Measurements from ENCODE around the gene CFAP100.

CFAP100 gene

DNA sequence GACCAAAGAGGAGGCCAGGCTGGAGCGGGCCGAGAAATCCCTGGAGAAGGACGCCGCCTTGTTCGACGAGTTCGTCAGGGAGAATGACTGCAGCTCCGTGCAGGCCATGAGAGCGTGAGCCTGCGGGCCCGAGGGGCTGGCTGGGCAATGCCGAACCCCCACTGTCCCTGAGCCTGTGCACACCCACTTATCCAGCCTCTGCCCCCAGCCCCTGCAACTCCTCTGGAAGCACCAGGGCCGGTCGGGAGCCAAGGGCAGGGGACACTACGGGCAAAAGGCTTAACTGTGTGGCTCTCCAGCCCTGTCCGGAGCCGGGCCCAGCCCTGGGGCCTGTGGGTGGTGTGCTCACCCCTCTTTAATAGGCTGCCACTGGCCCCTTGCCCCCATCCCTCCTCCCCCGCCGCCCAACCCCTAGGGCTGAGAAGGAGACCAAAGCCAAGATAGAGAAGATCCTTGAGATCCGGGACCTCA lies 24.0 kb downstream of the CFAP100 start:
- Histone ChIP-seq H3K4me3 (ENCODE audit: low read length) (no peak overlapping the region), H3K9ac (ENCODE audit: low read depth, low read length) (no peak overlapping the region), H3K9me3 (ENCODE audit: insufficient read depth, low read depth, low read length) (no peaks in the 10 kb centered on the region), H3K36me3 (ENCODE audit: insufficient read depth, low read length) (no peaks in the 10 kb centered on the region), H3K27ac (ENCODE audit: low read depth, low read length) (no peak overlapping the region), H3K27me3 (ENCODE audit: insufficient read depth, low read length) (no peaks in the 10 kb centered on the region), H3K4me1 (ENCODE audit: insufficient read depth, low read length) (peaks cover 15% of the 10 kb centered on the region)
- WGBS, result 90% methylated on average over 18 of the region's 20 CpGs

DNA sequence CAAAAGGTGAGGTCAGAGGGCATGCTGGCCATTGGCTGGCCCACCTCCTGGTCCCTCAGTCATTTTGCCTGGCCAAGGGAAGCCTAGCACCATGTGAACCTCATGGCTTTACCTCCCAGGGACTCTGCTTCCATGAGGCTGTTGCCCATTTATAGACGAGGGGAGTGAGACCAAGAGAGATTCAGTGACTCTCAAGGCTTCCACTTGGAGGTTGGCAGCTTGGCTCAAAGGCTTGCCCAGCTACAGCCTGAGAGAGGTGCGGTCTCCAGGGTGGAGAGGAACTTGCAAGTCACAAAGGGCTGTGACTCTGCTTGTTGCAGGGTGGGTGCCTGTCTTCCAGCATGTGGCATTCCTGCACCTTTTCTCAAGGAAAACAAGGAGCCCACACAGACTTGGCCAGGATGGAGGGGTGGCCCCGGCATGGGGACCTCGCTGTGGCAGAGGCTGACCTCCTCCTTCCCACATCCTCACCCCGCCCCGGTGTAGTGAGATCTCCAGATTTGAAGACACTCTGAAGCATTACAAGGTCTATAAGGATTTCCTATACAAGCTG lies 24.5 kb downstream of the CFAP100 start:
- H3K4me1 ChIP-seq (ENCODE audit: insufficient read depth, low read length), result peaks cover 15% of the 10 kb centered on the region
- no peak overlapping the region for H3K4me3 ChIP-seq (ENCODE audit: low read length)
- no peak overlapping the region; the same call in 1 of the 2 replicates for H3K27ac ChIP-seq (ENCODE audit: low read depth, low read length)
- WGBS, result 97% methylated on average over 6 of the region's 6 CpGs
- H3K27me3 ChIP-seq (ENCODE audit: insufficient read depth, low read length), result no peaks in the 10 kb centered on the region
- no peaks in the 10 kb centered on the region for H3K9me3 ChIP-seq (ENCODE audit: insufficient read depth, low read depth, low read length)
- H3K9ac ChIP-seq (ENCODE audit: low read depth, low read length), result no peak overlapping the region
- no peaks in the 10 kb centered on the region for H3K36me3 ChIP-seq (ENCODE audit: insufficient read depth, low read length)

DNA sequence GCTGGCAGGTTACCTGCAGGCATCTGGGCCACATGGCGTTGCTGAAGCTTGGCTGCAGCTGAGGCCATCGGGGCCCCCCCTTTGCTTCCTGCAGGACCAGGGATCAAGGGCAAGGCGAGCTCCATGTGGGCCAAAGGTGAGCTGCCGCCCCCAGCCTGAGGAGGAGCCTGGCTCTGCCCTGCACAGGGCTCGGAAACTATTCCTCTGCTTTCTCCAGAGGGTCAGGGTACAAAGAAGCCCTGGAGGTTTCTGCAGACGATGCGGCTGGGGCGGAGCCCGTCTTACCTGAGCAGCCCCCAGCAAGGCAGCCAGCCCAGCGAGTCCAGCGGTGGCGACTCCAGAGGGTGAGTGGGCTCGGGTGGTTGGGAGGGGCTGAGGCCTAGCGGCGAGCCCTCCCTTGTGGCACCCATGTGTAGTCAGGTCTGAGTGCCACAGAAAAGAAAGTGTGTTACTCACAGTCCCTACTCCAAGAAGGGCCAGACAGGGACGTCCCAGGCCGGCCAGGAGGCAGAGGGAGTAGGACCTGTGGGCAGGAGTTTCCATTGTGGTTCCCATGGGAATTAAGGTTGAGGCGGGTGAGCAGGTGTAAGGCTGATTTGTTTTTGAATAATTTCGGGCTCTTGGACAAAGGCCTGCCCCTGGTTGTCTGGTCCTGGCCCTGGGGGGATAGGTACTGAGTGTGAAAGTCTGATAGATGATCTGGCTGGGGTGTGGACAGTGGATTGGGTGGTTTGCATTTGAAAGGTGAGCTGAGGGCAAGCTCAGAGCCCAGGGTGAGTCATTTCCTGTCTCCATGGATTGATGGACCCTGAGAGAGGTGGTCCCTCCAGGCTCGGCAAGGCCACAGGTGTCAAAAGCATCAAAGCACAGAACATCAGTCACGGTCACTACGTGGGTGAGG lies 25.4 kb downstream of the CFAP100 start:
- Histone ChIP-seq H3K27me3 (ENCODE audit: insufficient read depth, low read length) (no peaks in the 10 kb centered on the region), H3K4me3 (ENCODE audit: low read length) (no peak overlapping the region), H3K27ac (ENCODE audit: low read depth, low read length) (no peak overlapping the region; the same call in 1 of the 2 replicates), H3K36me3 (ENCODE audit: insufficient read depth, low read length) (no peaks in the 10 kb centered on the region), H3K9me3 (ENCODE audit: insufficient read depth, low read depth, low read length) (no peaks in the 10 kb centered on the region), H3K9ac (ENCODE audit: low read depth, low read length) (peak overlapping the region; percentile 35; the same call in 1 of the 2 replicates), H3K4me1 (ENCODE audit: insufficient read depth, low read length) (peaks cover 15% of the 10 kb centered on the region)
- WGBS, result 60% methylated on average over 22 of the region's 22 CpGs

DNA sequence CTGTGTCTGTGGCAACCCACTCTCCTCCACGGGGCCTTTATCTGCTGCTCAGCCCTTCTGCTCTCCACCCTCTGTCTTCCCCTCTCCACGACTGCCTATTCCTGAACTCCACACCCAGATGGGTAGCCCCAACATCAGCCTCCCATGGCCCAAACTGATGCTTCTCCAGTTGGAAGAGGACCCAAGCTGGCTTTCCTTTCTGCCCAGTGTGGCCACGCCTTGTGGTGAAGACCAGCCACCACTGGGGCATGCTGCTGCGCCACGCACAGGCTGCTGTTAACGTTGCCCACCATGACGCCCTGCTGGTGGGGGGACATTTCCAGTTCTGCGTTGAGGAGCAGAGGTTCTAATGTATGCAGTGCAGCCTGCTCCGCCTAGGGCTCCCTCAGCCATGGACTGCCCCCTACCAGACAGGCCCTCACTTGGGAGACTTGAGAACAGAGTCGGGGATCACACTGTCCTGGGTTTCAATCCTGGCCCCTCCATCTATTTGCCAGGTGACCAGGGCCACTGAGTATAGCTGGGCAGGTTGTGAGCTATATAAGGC lies 26.9 kb downstream of the CFAP100 start:
- Histone ChIP-seq H3K9ac (ENCODE audit: low read depth, low read length) (no peak overlapping the region), H3K36me3 (ENCODE audit: insufficient read depth, low read length) (no peaks in the 10 kb centered on the region), H3K27ac (ENCODE audit: low read depth, low read length) (no peak overlapping the region), H3K27me3 (ENCODE audit: insufficient read depth, low read length) (no peaks in the 10 kb centered on the region), H3K4me3 (ENCODE audit: low read length) (no peak overlapping the region), H3K9me3 (ENCODE audit: insufficient read depth, low read depth, low read length) (peaks cover 10% of the 10 kb centered on the region; the same call in 1 of the 2 replicates), H3K4me1 (ENCODE audit: insufficient read depth, low read length) (peaks cover 15% of the 10 kb centered on the region)
- WGBS, result 91% methylated on average over 10 of the region's 10 CpGs

DNA sequence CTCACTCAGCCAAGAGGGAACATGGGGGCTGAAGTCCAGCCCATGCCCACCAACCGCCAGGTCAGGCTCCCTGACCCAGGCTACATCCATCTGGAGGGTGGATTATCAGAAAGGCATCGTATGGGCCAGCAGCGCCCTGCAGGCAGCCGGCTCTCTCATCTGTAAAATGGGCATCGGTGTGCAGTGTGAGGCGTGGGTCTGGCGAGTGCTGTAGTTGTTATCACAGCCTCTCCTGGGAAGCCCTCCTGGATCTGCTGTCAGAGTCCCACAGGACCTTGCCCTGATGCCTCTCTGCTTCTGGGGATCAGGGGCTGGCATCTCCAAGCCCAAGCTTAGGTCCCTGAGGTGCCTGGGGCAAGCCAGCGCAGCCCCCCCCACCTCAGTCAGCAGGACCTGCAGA lies 27.4 kb downstream of the CFAP100 start:
- Histone ChIP-seq H3K9me3 (ENCODE audit: insufficient read depth, low read depth, low read length) (peaks cover 10% of the 10 kb centered on the region; the same call in 1 of the 2 replicates), H3K27ac (ENCODE audit: low read depth, low read length) (no peak overlapping the region), H3K9ac (ENCODE audit: low read depth, low read length) (no peak overlapping the region), H3K27me3 (ENCODE audit: insufficient read depth, low read length) (no peaks in the 10 kb centered on the region), H3K4me1 (ENCODE audit: insufficient read depth, low read length) (peaks cover 15% of the 10 kb centered on the region), H3K4me3 (ENCODE audit: low read length) (no peak overlapping the region), H3K36me3 (ENCODE audit: insufficient read depth, low read length) (no peaks in the 10 kb centered on the region)
- 88% methylated on average over 8 of the region's 8 CpGs for WGBS

DNA sequence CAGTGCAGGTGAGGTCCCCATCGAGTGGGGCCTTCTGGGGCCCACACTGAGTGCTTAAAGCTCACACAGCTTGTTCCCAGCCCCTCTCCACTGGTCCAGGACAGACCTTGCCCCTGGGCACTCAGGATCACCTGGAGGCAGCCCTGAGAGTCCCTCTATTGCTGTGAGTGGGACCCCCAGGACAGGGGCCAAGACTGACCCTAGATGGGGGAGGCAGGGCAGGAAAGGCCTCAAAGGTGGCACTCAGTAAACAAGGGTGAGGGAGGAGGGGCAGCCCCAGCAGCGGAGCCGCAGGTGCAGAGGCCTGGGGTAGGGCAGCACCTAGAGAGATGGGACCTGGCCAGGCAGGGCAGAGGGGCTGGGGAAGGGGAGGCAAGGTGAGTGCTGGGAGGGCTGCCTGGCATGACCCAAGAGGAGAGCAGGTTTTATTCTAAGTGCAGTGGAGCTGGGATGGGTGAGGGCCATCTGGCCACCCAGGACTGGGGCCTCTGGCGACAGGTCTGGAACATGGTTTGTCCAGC lies 27.9 kb downstream of the CFAP100 start:
- peaks cover 10% of the 10 kb centered on the region; the same call in 1 of the 2 replicates for H3K9me3 ChIP-seq (ENCODE audit: insufficient read depth, low read depth, low read length)
- no peak overlapping the region for H3K9ac ChIP-seq (ENCODE audit: low read depth, low read length)
- H3K4me1 ChIP-seq (ENCODE audit: insufficient read depth, low read length), result peaks cover 15% of the 10 kb centered on the region
- no peak overlapping the region for H3K27ac ChIP-seq (ENCODE audit: low read depth, low read length)
- 86% methylated on average over 4 of the region's 4 CpGs for WGBS
- no peaks in the 10 kb centered on the region for H3K27me3 ChIP-seq (ENCODE audit: insufficient read depth, low read length)
- H3K4me3 ChIP-seq (ENCODE audit: low read length), result no peak overlapping the region
- H3K36me3 ChIP-seq (ENCODE audit: insufficient read depth, low read length), result no peaks in the 10 kb centered on the region

DNA sequence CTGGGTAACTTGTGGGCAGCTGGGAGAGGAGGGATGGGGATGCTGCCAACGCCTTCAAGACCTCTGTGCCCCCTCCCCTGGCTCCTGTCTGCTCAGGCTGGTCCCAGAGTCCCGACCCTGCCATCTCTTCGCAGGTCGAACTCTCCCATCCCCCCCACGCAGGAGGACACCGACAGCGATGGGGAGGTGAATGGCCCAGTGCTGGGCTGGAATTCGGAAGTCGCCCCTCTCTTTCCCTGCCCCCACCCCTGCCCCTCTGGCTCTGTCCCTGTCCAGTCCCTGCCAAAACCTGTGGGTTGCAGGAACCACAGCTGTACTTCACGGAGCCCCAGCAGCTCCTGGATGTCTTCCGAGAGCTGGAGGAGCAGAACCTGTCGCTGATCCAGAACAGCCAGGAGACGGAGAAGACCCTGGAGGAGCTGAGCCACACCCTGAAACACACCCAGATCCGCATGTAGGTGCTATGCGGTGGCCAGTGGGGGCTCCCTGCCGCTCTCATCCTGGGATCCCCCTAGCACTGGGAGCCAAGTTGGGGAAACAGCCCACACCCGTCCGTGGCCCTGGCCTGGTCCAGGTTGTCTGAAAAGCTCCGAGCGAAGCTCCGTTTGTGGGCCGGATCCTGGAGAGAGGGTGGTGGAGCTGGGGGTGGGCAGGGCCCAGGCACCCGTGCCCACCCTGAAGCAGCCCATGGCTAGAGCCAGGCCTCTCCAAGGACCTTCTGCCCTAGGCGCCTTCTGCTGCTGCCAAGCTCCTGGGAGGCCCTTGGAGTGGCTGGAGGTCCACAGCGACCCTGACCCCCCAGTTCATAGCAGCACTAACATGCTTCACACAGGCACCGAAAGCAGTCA lies 28.7 kb downstream of the CFAP100 start:
- peaks cover 15% of the 10 kb centered on the region for H3K4me1 ChIP-seq (ENCODE audit: insufficient read depth, low read length)
- 86% methylated on average over 25 of the region's 26 CpGs for WGBS
- H3K27me3 ChIP-seq (ENCODE audit: insufficient read depth, low read length), result no peaks in the 10 kb centered on the region
- H3K27ac ChIP-seq (ENCODE audit: low read depth, low read length), result no peak overlapping the region
- H3K36me3 ChIP-seq (ENCODE audit: insufficient read depth, low read length), result no peaks in the 10 kb centered on the region
- no peak overlapping the region for H3K9ac ChIP-seq (ENCODE audit: low read depth, low read length)
- peaks cover 10% of the 10 kb centered on the region; the same call in 1 of the 2 replicates for H3K9me3 ChIP-seq (ENCODE audit: insufficient read depth, low read depth, low read length)
- no peak overlapping the region for H3K4me3 ChIP-seq (ENCODE audit: low read length)

DNA sequence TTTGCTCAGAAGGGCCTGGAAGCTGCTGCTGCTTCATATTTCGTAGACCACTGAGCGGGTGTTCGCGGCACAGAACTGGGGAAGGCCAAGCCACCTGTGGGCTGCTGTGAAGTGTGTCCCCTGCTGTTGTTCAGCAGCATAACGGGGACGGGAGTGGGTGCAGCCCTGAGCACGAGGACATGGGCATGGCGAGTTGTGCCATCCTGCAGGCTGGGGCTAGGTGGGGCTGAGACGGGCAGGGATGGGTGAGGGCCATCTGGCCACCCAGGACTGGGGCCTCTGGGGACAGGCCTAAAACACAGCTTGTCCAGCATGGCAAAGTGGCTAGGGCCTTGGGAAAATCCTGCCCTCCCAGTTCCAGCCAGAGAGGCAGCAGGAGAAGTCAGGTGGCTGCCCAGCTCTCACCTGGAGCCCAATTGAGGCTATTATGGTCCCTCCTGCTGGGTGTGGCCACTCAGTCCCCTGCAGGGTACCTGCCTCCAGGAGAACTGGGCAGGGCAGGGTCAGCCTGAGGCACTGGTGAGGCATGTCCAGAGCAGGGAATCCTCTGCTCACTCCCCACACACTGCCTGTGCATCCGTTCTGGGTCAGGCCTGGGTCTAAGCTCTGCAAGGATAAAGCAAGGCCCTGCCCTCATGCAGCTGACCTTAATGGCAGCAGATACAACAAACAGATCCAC lies 29.5 kb downstream of the CFAP100 start:
- Histone ChIP-seq H3K36me3 (ENCODE audit: insufficient read depth, low read length) (no peaks in the 10 kb centered on the region), H3K27me3 (ENCODE audit: insufficient read depth, low read length) (no peaks in the 10 kb centered on the region), H3K4me1 (ENCODE audit: insufficient read depth, low read length) (peaks cover 14% of the 10 kb centered on the region), H3K9ac (ENCODE audit: low read depth, low read length) (no peak overlapping the region), H3K9me3 (ENCODE audit: insufficient read depth, low read depth, low read length) (peaks cover 10% of the 10 kb centered on the region; the same call in 1 of the 2 replicates), H3K4me3 (ENCODE audit: low read length) (no peak overlapping the region), H3K27ac (ENCODE audit: low read depth, low read length) (no peak overlapping the region)
- 95% methylated on average over 10 of the region's 10 CpGs for WGBS

DNA sequence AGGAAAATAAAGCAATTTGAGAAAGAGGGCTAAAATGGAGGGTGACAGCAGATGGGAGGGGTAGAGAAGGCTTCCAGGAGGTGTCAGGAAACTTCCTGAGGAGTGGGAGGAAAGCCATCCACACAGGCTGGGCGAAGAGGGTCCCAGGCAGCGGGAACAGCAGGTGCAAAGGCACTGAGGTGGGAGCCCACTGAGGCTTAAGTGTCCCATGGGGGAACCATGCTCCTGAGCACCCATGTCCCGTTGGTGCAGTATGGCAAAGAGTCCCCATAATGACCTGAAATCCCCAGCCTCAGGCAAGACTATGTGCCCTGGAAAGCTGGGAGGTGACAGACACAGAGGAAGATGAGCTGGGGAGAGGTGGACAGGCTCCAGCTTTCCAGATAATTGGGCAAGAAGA lies 30.0 kb downstream of the CFAP100 start:
- Histone ChIP-seq H3K27me3 (ENCODE audit: insufficient read depth, low read length) (no peaks in the 10 kb centered on the region), H3K4me1 (ENCODE audit: insufficient read depth, low read length) (peaks cover 8% of the 10 kb centered on the region), H3K9me3 (ENCODE audit: insufficient read depth, low read depth, low read length) (peaks cover 10% of the 10 kb centered on the region; the same call in 1 of the 2 replicates), H3K4me3 (ENCODE audit: low read length) (no peak overlapping the region), H3K27ac (ENCODE audit: low read depth, low read length) (no peak overlapping the region), H3K36me3 (ENCODE audit: insufficient read depth, low read length) (no peaks in the 10 kb centered on the region), H3K9ac (ENCODE audit: low read depth, low read length) (no peak overlapping the region)
- 78% methylated on average over 3 of the region's 3 CpGs for WGBS

DNA sequence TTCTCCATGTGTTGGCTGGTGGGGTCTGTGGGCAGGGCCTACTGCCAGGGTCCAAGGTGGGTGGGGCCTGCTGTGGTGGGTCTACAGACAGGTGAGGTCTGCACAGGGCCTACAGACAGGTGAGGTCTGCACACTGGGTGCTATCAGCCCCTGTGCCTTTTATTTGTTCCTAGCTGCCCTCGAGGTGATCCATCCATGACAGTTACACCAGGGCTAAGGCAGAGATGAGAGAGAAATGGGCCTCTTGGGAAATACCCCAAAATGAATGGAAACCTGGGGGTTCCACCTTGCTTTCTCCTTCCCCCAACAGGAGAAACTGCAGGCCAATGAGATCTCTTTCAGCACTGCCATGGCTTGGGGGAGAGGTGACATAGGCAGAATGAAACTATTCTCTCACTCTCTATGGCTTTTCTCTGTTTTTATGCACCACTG lies 36.4 kb downstream of the CFAP100 start:
- Histone ChIP-seq H3K27me3 (ENCODE audit: insufficient read depth, low read length) (no peaks in the 10 kb centered on the region), H3K27ac (ENCODE audit: low read depth, low read length) (no peak overlapping the region), H3K36me3 (ENCODE audit: insufficient read depth, low read length) (peaks cover 3% of the 10 kb centered on the region; the same call in 1 of the 2 replicates), H3K4me1 (ENCODE audit: insufficient read depth, low read length) (no peaks in the 10 kb centered on the region), H3K9me3 (ENCODE audit: insufficient read depth, low read depth, low read length) (peaks cover 1% of the 10 kb centered on the region; the same call in 1 of the 2 replicates), H3K9ac (ENCODE audit: low read depth, low read length) (no peak overlapping the region), H3K4me3 (ENCODE audit: low read length) (no peak overlapping the region)
- WGBS, result 89% methylated on average over 1 of the region's 1 CpG

All from HUES64 (cell line).